Measurements from ENCODE around the gene ITM2C.

The ITM2C gene

DNA sequence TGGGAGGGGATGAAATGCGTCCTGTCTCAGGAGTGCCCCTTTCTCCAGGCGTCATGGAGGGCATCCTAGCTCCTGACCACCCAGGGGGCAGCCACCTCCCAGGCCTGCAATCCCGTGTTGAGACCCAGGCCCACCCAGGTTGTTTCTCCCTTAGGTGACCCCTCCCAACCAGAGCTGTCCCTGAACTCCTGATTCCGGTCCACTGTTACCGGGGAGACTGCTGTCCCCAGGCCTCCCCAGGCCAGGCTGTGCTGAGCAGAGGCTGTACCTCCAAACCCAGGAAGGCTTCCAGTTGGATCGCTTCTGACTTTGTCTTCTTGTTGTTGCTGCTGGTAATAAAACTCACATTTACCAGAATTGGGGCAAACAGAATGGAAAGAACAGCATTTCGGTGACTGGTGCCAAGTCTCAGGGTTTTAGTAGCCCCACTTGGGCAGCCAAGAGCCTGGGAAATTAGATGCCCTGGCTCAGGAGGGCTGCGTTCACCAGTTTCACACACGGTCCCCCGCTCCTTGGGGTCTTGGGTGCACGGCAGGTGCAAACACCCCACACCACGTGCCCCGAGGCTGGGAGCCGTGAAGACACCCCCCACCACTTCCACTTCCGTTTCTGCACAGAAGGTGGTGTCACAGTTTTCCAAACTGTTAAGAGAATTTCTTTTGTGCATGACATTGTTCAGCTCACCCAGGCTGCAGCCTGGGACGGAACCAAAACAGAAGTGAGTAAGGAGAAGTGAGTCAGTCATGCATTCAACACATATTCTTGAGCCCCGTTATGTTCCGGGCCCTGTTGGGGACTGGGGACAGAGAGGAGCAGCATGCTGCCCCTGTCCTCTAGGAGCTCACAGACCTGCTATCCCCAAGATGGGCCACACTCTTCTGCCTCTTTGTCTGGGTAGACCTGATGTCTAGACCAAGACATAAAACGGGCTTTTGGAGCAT, 29.4 kb downstream of the ITM2C start:
- Mint-ChIP-seq H3K27ac (no peak overlapping the region), H3K4me1 (peaks cover 71% of the 10 kb centered on the region), H3K27me3 (ENCODE audit: low read depth, poor library complexity) (peaks cover 12% of the 10 kb centered on the region), H3K4me3 (no peak overlapping the region), H3K9me3 (no peaks in the 10 kb centered on the region), H3K36me3 (ENCODE audit: low read depth) (peaks cover 1% of the 10 kb centered on the region)
- no peak for DNase-seq
- TF ChIP-seq, protein P1, sequence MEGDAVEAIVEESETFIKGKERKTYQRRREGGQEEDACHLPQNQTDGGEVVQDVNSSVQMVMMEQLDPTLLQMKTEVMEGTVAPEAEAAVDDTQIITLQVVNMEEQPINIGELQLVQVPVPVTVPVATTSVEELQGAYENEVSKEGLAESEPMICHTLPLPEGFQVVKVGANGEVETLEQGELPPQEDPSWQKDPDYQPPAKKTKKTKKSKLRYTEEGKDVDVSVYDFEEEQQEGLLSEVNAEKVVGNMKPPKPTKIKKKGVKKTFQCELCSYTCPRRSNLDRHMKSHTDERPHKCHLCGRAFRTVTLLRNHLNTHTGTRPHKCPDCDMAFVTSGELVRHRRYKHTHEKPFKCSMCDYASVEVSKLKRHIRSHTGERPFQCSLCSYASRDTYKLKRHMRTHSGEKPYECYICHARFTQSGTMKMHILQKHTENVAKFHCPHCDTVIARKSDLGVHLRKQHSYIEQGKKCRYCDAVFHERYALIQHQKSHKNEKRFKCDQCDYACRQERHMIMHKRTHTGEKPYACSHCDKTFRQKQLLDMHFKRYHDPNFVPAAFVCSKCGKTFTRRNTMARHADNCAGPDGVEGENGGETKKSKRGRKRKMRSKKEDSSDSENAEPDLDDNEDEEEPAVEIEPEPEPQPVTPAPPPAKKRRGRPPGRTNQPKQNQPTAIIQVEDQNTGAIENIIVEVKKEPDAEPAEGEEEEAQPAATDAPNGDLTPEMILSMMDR (IDR thresholded peaks at IDR 0.05), result no peak

DNA sequence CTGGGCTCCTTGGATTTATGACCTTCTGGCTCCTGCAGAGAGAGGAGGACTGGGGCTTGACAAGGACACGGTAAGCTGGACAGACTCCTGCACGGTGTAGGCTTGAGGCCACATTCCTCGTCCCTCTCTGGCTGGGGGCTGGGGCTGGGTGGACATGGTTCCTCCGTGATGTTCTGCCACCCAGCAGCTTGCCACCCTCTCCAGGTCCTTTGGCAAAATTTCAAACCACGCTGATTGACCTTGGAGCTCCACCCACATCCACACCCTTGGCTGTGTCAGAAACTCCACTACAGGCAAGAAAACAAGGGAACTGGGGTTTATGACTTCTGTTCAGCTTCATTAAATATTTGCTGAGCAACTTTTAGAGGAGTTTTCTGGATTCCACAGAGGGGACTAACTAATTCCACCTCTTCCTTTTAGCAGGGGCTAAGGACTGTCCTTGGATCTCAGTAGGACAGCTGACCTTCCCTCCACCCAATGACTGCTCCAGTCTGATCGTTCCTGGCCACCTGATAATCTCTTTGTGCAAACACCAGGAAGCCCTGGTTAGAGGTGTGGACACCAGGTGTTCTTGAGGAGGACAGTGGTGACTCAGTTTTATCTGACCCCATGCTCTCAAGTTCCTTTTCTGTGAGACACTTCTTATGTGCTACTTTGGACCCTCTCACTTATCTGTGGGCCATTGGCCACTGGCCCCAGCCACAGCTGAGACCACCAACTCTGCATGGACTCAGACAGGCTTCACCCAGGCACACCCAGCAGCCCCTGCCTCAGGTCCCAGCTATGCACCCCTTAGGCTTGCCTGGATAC, 31.0 kb downstream of the ITM2C start:
- no peaks in the 10 kb centered on the region for H3K36me3 Mint-ChIP-seq (ENCODE audit: low read depth)
- H3K27me3 Mint-ChIP-seq (ENCODE audit: low read depth, poor library complexity), result peaks cover 12% of the 10 kb centered on the region
- no peaks in the 10 kb centered on the region for H3K9me3 Mint-ChIP-seq
- H3K4me1 Mint-ChIP-seq, result peaks cover 77% of the 10 kb centered on the region
- no peak for DNase-seq
- H3K4me3 Mint-ChIP-seq, result no peak overlapping the region
- H3K27ac Mint-ChIP-seq, result no peak overlapping the region
- TF ChIP-seq, protein P1 (IDR thresholded peaks at IDR 0.05), result no peak

DNA sequence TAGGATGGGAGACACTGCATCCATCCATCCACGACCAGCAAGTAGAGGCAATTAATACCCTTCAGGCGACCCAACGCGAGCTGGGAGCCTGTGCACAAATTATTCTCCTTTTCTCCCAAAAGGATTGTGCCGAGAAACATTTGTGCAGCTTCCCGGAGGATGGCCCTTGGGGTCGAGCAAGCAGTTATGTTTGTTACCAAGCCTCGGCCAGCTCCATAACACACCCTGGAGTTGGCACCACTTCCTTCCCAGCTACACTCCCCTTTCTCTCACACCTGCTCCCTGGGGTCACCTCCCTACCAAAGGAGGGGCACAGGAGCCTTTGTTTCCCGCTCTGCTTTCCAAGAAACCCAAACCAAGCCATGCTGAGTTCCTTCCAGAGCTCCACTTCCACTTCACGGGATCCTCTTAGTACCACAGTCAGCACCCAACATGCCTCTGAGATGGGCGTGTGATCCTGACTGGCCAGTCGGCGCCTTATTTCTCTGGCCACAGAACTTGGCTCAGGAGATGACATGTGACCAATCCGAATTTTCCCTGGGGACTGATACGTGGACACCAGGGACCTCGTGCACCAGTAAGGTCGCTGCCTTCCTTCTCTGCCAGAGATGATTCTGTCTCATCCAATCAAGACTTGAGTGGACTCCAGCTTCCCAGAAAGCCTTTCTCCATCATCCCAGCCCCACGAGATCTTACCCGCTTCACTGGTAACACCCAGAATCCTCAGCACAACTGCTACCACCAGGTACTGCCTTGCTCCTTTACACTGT, 31.8 kb downstream of the ITM2C start:
- Mint-ChIP-seq H3K27ac (no peak overlapping the region), H3K4me3 (peak overlapping the region; percentile 37), H3K36me3 (ENCODE audit: low read depth) (no peaks in the 10 kb centered on the region), H3K27me3 (ENCODE audit: low read depth, poor library complexity) (peaks cover 8% of the 10 kb centered on the region), H3K4me1 (peaks cover 78% of the 10 kb centered on the region), H3K9me3 (no peaks in the 10 kb centered on the region)
- DNase-seq, result no peak
- TF ChIP-seq, protein P1 (IDR thresholded peaks at IDR 0.05), result no peak

DNA sequence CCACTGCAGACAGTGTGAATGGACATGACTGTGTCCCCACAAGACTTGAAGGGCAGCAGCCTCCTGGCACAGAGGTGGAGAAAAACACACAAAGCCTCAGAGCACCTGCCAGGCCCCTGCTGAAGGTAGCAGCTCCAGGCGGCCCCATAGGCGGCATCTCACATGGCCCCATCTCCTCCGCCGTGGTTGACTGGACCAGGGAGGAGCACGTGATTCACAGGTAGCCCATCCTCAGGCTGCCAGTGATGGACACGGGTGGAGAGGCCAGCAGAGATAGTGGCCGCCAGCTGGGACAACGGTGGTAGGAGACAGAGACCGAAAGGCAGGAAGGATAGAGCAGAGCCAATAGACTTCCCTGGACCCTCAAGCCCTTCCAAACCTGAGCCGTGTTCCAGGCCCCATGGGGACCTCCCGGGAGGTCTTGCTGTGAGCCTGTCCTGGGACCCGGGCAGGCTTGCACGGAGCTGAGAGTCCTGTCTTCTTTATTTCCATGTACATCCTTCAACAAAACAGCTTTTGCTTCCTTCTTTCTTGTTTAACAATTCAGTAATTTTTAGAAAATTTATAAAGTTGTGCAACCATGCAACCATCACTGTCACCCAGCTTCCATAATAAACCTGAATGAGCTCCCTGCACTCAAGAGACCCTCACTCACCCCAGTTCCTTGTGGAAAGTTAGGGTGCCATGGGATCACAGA, 33.4 kb downstream of the ITM2C start:
- no peaks in the 10 kb centered on the region for H3K9me3 Mint-ChIP-seq
- DNase-seq, result no peak
- TF ChIP-seq, protein P1 (IDR thresholded peaks at IDR 0.05), result no peak
- H3K4me3 Mint-ChIP-seq, result no peak overlapping the region
- no peak overlapping the region for H3K27ac Mint-ChIP-seq
- H3K4me1 Mint-ChIP-seq, result peaks cover 72% of the 10 kb centered on the region
- no peaks in the 10 kb centered on the region for H3K36me3 Mint-ChIP-seq (ENCODE audit: low read depth)
- peaks cover 8% of the 10 kb centered on the region for H3K27me3 Mint-ChIP-seq (ENCODE audit: low read depth, poor library complexity)

DNA sequence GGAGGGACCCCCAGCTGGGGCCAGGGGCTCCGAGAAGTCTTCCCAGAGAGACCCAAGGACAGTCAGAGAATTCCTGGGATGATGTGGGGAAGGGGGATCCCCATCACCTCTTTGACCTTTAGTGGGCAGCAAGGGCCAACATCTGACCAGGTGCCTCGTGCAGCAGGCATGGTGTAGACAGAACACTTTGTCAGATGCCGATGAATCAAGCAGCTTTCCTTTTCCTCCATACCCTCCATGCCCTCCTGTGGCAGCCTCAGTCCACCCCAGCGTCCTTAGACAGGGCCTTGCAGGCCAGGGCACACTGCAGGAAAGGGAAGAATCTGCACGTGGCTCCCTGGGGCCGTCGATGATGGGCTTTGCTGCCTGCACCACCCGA, 34.0 kb downstream of the ITM2C start:
- no peak for DNase-seq
- Mint-ChIP-seq H3K27me3 (ENCODE audit: low read depth, poor library complexity) (peaks cover 9% of the 10 kb centered on the region), H3K9me3 (no peaks in the 10 kb centered on the region), H3K4me1 (peaks cover 68% of the 10 kb centered on the region), H3K27ac (no peak overlapping the region), H3K36me3 (ENCODE audit: low read depth) (no peaks in the 10 kb centered on the region), H3K4me3 (no peak overlapping the region)
- TF ChIP-seq, protein P1 (IDR thresholded peaks at IDR 0.05), result no peak

Measured in nephron progenitor cell (in vitro differentiated cells).